ENCODE data around the gene DMRTB1.
"Not testable (repeated sequence)": the region's sequence is repeated elsewhere in the genome, so short reads cannot be mapped to it uniquely, and the experiment has no call there.

Gene DMRTB1

GRCh38 chr1:53434405-53435007 is 24.7 kb upstream of the DMRTB1 start:
- not testable (repeated sequence) for H3K4me1 ChIP-seq (ENCODE audit: control insufficient read depth, insufficient read depth, low read length); H3K4me3 ChIP-seq (ENCODE audit: insufficient read depth, low read depth, low read length); H3K36me3 ChIP-seq (ENCODE audit: control insufficient read depth, insufficient read depth, low read length); H3K9me3 ChIP-seq (ENCODE audit: control insufficient read depth, low read length); H3K27me3 ChIP-seq (ENCODE audit: control insufficient read depth, insufficient read depth, low read length, poor library complexity, severe bottlenecking); H3K27ac ChIP-seq (ENCODE audit: insufficient read depth, low read depth, low read length, poor library complexity, severe bottlenecking)
- 91 to 92% methylated on average over 10 of the region's 10 CpGs for WGBS, 2 experiments

GRCh38 chr1:53435151-53435550 is 24.0 kb upstream of the DMRTB1 start:
- Histone ChIP-seq H3K4me1 (ENCODE audit: control insufficient read depth, insufficient read depth, low read length) (no peaks in the 10 kb centered on the region), H3K4me3 (ENCODE audit: insufficient read depth, low read depth, low read length) (no peak overlapping the region), H3K27ac (ENCODE audit: insufficient read depth, low read depth, low read length, poor library complexity, severe bottlenecking) (no peak overlapping the region), H3K9me3 (ENCODE audit: control insufficient read depth, low read length) (no peaks in the 10 kb centered on the region), H3K36me3 (ENCODE audit: control insufficient read depth, insufficient read depth, low read length) (no peaks in the 10 kb centered on the region), H3K27me3 (ENCODE audit: control insufficient read depth, insufficient read depth, low read length, poor library complexity, severe bottlenecking) (no peaks in the 10 kb centered on the region)
- WGBS, 2 experiments: 86 to 92% methylated on average over 2 to 3 of the region's 4 CpGs

GRCh38 chr1:53438427-53439336 is 20.5 kb upstream of the DMRTB1 start:
- H3K27ac ChIP-seq (ENCODE audit: insufficient read depth, low read depth, low read length, poor library complexity, severe bottlenecking): no peak overlapping the region
- no peak overlapping the region for H3K4me3 ChIP-seq (ENCODE audit: insufficient read depth, low read depth, low read length)
- 96 to 97% methylated on average over 79 of the region's 79 CpGs for whole genome bisulfite sequencing, 2 experiments

GRCh38 chr1:53439337-53440207 is 19.6 kb upstream of the DMRTB1 start:
- WGBS, 2 experiments: 95 to 96% methylated on average over 56 to 58 of the region's 58 CpGs
- no peak overlapping the region for H3K4me3 ChIP-seq (ENCODE audit: insufficient read depth, low read depth, low read length)
- peaks cover 14% of the 10 kb centered on the region for H3K4me1 ChIP-seq (ENCODE audit: control insufficient read depth, insufficient read depth, low read length)
- no peaks in the 10 kb centered on the region for H3K36me3 ChIP-seq (ENCODE audit: control insufficient read depth, insufficient read depth, low read length)
- no peak overlapping the region for H3K27ac ChIP-seq (ENCODE audit: insufficient read depth, low read depth, low read length, poor library complexity, severe bottlenecking)
- H3K27me3 ChIP-seq (ENCODE audit: control insufficient read depth, insufficient read depth, low read length, poor library complexity, severe bottlenecking): no peaks in the 10 kb centered on the region
- H3K9me3 ChIP-seq (ENCODE audit: control insufficient read depth, low read length): no peaks in the 10 kb centered on the region

More at GRCh38 chr1:53438427-53439336, 20.5 kb upstream of the DMRTB1 start:
- no peaks in the 10 kb centered on the region for H3K27me3 ChIP-seq (ENCODE audit: control insufficient read depth, insufficient read depth, low read length, poor library complexity, severe bottlenecking)
- no peaks in the 10 kb centered on the region for H3K36me3 ChIP-seq (ENCODE audit: control insufficient read depth, insufficient read depth, low read length)
- no peaks in the 10 kb centered on the region for H3K9me3 ChIP-seq (ENCODE audit: control insufficient read depth, low read length)
- H3K4me1 ChIP-seq (ENCODE audit: control insufficient read depth, insufficient read depth, low read length): peaks cover 14% of the 10 kb centered on the region

DNA sequence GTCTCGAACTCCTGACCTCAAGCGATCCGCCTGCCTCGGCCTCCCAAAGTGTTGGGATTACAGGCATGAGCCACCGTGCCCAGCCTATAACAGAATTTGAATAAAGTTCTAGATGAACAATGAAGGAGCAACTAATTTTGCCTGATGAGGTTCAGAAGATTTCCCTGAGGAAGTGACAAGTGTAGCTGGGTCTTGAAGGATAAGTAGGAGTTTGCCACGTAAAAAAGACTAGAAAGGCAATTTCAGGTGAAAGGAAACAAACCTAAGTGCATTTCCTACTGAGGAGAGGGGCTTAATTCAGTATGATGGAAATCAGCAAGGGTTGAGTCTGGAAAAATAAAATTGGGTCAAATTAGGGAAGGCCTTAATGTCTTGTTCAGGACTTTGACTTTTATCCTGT is 18.6 kb upstream of the DMRTB1 start:
- Histone ChIP-seq H3K4me3 (ENCODE audit: insufficient read depth, low read depth, low read length) (no peak overlapping the region), H3K9me3 (ENCODE audit: control insufficient read depth, low read length) (no peaks in the 10 kb centered on the region), H3K27ac (ENCODE audit: insufficient read depth, low read depth, low read length, poor library complexity, severe bottlenecking) (no peak overlapping the region), H3K4me1 (ENCODE audit: control insufficient read depth, insufficient read depth, low read length) (peaks cover 14% of the 10 kb centered on the region), H3K27me3 (ENCODE audit: control insufficient read depth, insufficient read depth, low read length, poor library complexity, severe bottlenecking) (no peaks in the 10 kb centered on the region), H3K36me3 (ENCODE audit: control insufficient read depth, insufficient read depth, low read length) (no peaks in the 10 kb centered on the region)
- WGBS, 2 experiments: 77 to 93% methylated on average over 6 of the region's 6 CpGs

DNA sequence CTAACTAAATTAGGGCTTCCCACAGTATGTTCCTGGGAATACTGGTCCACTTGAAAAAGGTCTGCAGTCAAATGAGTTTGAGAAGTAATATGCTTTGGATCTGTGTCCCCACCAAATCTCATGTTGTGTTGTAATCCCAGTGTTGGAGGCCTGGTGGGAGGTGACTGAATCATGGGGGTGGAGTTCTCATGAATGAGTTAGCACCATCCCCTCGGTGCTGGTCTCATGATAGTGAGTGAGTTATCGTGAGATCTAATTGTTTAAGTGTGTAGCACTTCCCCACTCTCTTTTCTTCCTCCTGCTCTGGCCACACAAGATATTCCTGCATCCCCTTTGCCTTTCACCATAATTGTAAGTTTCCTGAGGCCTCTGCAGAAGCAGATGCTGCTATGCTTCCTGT is 16.9 kb upstream of the DMRTB1 start:
- Histone ChIP-seq H3K27ac (ENCODE audit: insufficient read depth, low read depth, low read length, poor library complexity, severe bottlenecking) (no peak overlapping the region), H3K4me3 (ENCODE audit: insufficient read depth, low read depth, low read length) (no peak overlapping the region), H3K36me3 (ENCODE audit: control insufficient read depth, insufficient read depth, low read length) (no peaks in the 10 kb centered on the region), H3K4me1 (ENCODE audit: control insufficient read depth, insufficient read depth, low read length) (peaks cover 14% of the 10 kb centered on the region), H3K27me3 (ENCODE audit: control insufficient read depth, insufficient read depth, low read length, poor library complexity, severe bottlenecking) (no peaks in the 10 kb centered on the region), H3K9me3 (ENCODE audit: control insufficient read depth, low read length) (no peaks in the 10 kb centered on the region)
- WGBS, 2 experiments: 0 to 17% methylated on average over 1 to 2 of the region's 2 CpGs

DNA sequence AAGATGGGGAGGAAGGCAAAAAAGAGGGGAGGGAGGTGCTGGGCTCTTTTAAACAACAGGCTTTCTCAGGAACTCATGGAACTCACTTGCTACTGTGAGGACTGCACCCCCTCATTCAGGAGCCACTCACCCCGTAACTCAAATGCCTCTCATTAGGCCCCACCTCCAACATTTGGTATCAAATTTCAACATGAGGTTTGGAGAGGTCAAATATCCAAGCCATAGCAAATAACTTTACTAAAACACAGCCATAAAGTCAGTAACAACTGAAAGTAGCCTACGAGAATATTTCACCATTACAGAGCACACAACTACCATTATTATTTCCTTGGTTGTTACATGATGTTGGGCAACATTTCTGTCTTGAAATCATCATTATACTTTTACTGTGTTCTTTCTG is 13.1 kb upstream of the DMRTB1 start:
- peaks cover 30% of the 10 kb centered on the region for H3K4me1 ChIP-seq (ENCODE audit: control insufficient read depth, insufficient read depth, low read length)
- no peaks in the 10 kb centered on the region for H3K27me3 ChIP-seq (ENCODE audit: control insufficient read depth, insufficient read depth, low read length, poor library complexity, severe bottlenecking)
- no peak overlapping the region for H3K4me3 ChIP-seq (ENCODE audit: insufficient read depth, low read depth, low read length)
- H3K9me3 ChIP-seq (ENCODE audit: control insufficient read depth, low read length): no peaks in the 10 kb centered on the region
- 83 to 100% methylated on average over 2 of the region's 2 CpGs for WGBS, 2 experiments
- H3K36me3 ChIP-seq (ENCODE audit: control insufficient read depth, insufficient read depth, low read length): no peaks in the 10 kb centered on the region
- H3K27ac ChIP-seq (ENCODE audit: insufficient read depth, low read depth, low read length, poor library complexity, severe bottlenecking): no peak overlapping the region

GRCh38 chr1:53447413-53447812 is 11.8 kb upstream of the DMRTB1 start:
- 93 to 96% methylated on average over 4 of the region's 4 CpGs for WGBS, 2 experiments
- no peaks in the 10 kb centered on the region for H3K27me3 ChIP-seq (ENCODE audit: control insufficient read depth, insufficient read depth, low read length, poor library complexity, severe bottlenecking)
- no peak overlapping the region for H3K27ac ChIP-seq (ENCODE audit: insufficient read depth, low read depth, low read length, poor library complexity, severe bottlenecking)
- H3K9me3 ChIP-seq (ENCODE audit: control insufficient read depth, low read length): no peaks in the 10 kb centered on the region
- peaks cover 17% of the 10 kb centered on the region for H3K4me1 ChIP-seq (ENCODE audit: control insufficient read depth, insufficient read depth, low read length)
- H3K4me3 ChIP-seq (ENCODE audit: insufficient read depth, low read depth, low read length): no peak overlapping the region
- no peaks in the 10 kb centered on the region for H3K36me3 ChIP-seq (ENCODE audit: control insufficient read depth, insufficient read depth, low read length)

- H3K4me1 ChIP-seq (ENCODE audit: control insufficient read depth, insufficient read depth, low read length): peaks cover 15% of the 10 kb centered on the region
- 54 to 76% methylated on average over 2 of the region's 2 CpGs for WGBS, 2 experiments
- H3K27me3 ChIP-seq (ENCODE audit: control insufficient read depth, insufficient read depth, low read length, poor library complexity, severe bottlenecking): no peaks in the 10 kb centered on the region
- H3K27ac ChIP-seq (ENCODE audit: insufficient read depth, low read depth, low read length, poor library complexity, severe bottlenecking): no peak overlapping the region
- H3K4me3 ChIP-seq (ENCODE audit: insufficient read depth, low read depth, low read length): no peak overlapping the region
- no peaks in the 10 kb centered on the region for H3K9me3 ChIP-seq (ENCODE audit: control insufficient read depth, low read length)
- no peaks in the 10 kb centered on the region for H3K36me3 ChIP-seq (ENCODE audit: control insufficient read depth, insufficient read depth, low read length)
These were observed 10.9 kb upstream of the DMRTB1 start for GRCh38 chr1:53448241-53448841.

Measured in ectodermal cell (in vitro differentiated cells).